ENCODE results near the gene ZNF532.

Gene ZNF532

GRCh38 chr18:58995663-58996062 is 131.0 kb downstream of the ZNF532 start:
- no peak overlapping the region for H3K4me3 ChIP-seq (ENCODE audit: low read length, poor library complexity, severe bottlenecking)
- no peaks in the 10 kb centered on the region for H4K20me1 ChIP-seq (ENCODE audit: insufficient read depth, low read length, poor library complexity, severe bottlenecking)
- no peaks in the 10 kb centered on the region for H3F3A ChIP-seq (ENCODE audit: low read depth)
- no peaks in the 10 kb centered on the region for H3K27me3 ChIP-seq (ENCODE audit: insufficient read depth, low read length, poor library complexity, severe bottlenecking)
- no peak for TF ChIP-seq EZH2phosphoT487 (IDR thresholded peaks at IDR 0.05; ENCODE audit: borderline replicate concordance)
- TF ChIP-seq, protein P1, sequence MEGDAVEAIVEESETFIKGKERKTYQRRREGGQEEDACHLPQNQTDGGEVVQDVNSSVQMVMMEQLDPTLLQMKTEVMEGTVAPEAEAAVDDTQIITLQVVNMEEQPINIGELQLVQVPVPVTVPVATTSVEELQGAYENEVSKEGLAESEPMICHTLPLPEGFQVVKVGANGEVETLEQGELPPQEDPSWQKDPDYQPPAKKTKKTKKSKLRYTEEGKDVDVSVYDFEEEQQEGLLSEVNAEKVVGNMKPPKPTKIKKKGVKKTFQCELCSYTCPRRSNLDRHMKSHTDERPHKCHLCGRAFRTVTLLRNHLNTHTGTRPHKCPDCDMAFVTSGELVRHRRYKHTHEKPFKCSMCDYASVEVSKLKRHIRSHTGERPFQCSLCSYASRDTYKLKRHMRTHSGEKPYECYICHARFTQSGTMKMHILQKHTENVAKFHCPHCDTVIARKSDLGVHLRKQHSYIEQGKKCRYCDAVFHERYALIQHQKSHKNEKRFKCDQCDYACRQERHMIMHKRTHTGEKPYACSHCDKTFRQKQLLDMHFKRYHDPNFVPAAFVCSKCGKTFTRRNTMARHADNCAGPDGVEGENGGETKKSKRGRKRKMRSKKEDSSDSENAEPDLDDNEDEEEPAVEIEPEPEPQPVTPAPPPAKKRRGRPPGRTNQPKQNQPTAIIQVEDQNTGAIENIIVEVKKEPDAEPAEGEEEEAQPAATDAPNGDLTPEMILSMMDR (conservative IDR thresholded peaks at IDR 0.05; ENCODE audit: low read length): no peak
- H3K9ac ChIP-seq (ENCODE audit: low read depth, low read length, poor library complexity, severe bottlenecking): no peak overlapping the region
- no peaks in the 10 kb centered on the region for H3K79me2 ChIP-seq (ENCODE audit: insufficient read depth, low read length)
- H2AFZ ChIP-seq (ENCODE audit: low read length): no peak overlapping the region
- no peaks in the 10 kb centered on the region for H3K9me3 ChIP-seq (ENCODE audit: insufficient read depth, low read depth, low read length)
- H3K4me1 ChIP-seq (ENCODE audit: insufficient read depth, low read length, poor library complexity, severe bottlenecking): no peaks in the 10 kb centered on the region
- no peaks in the 10 kb centered on the region for H3K9me2 ChIP-seq (replicated peaks; ENCODE audit: low read depth, low read length)
- H3K4me2 ChIP-seq (ENCODE audit: low read depth, low read length, poor library complexity, severe bottlenecking): no peak overlapping the region
- H3K36me3 ChIP-seq (ENCODE audit: insufficient read depth, low read length): no peaks in the 10 kb centered on the region

- Histone ChIP-seq H3K9ac (ENCODE audit: low read depth, low read length, poor library complexity, severe bottlenecking) (no peak overlapping the region), H3F3A (ENCODE audit: low read depth) (no peaks in the 10 kb centered on the region), H4K20me1 (ENCODE audit: insufficient read depth, low read length, poor library complexity, severe bottlenecking) (no peaks in the 10 kb centered on the region)
These were observed 131.5 kb downstream of the ZNF532 start for GRCh38 chr18:58996131-58996641.

GRCh38 chr18:58996696-58997095 is 132.0 kb downstream of the ZNF532 start:
- no peak overlapping the region for H2AFZ ChIP-seq (ENCODE audit: low read length)
- H3K4me2 ChIP-seq (ENCODE audit: low read depth, low read length, poor library complexity, severe bottlenecking): no peak overlapping the region
- no peaks in the 10 kb centered on the region for H4K20me1 ChIP-seq (ENCODE audit: insufficient read depth, low read length, poor library complexity, severe bottlenecking)
- H3K36me3 ChIP-seq (ENCODE audit: insufficient read depth, low read length): no peaks in the 10 kb centered on the region
- no peak overlapping the region for H3K4me3 ChIP-seq (ENCODE audit: low read length, poor library complexity, severe bottlenecking)
- no peaks in the 10 kb centered on the region for H3K79me2 ChIP-seq (ENCODE audit: insufficient read depth, low read length)
- no peaks in the 10 kb centered on the region for H3K4me1 ChIP-seq (ENCODE audit: insufficient read depth, low read length, poor library complexity, severe bottlenecking)
- H3K27me3 ChIP-seq (ENCODE audit: insufficient read depth, low read length, poor library complexity, severe bottlenecking): no peaks in the 10 kb centered on the region
- no peaks in the 10 kb centered on the region for H3K9me3 ChIP-seq (ENCODE audit: insufficient read depth, low read depth, low read length)
- no peaks in the 10 kb centered on the region for H3F3A ChIP-seq (ENCODE audit: low read depth)
- TF ChIP-seq, protein P1 (conservative IDR thresholded peaks at IDR 0.05; ENCODE audit: low read length): no peak
- no peak for TF ChIP-seq EZH2phosphoT487 (IDR thresholded peaks at IDR 0.05; ENCODE audit: borderline replicate concordance)
- no peaks in the 10 kb centered on the region for H3K9me2 ChIP-seq (replicated peaks; ENCODE audit: low read depth, low read length)
- H3K9ac ChIP-seq (ENCODE audit: low read depth, low read length, poor library complexity, severe bottlenecking): no peak overlapping the region

More at GRCh38 chr18:58996131-58996641, 131.5 kb downstream of the ZNF532 start:
- H3K4me1 ChIP-seq (ENCODE audit: insufficient read depth, low read length, poor library complexity, severe bottlenecking): no peaks in the 10 kb centered on the region
- H3K79me2 ChIP-seq (ENCODE audit: insufficient read depth, low read length): no peaks in the 10 kb centered on the region
- H3K4me2 ChIP-seq (ENCODE audit: low read depth, low read length, poor library complexity, severe bottlenecking): no peak overlapping the region
- H3K27me3 ChIP-seq (ENCODE audit: insufficient read depth, low read length, poor library complexity, severe bottlenecking): no peaks in the 10 kb centered on the region
- H2AFZ ChIP-seq (ENCODE audit: low read length): no peak overlapping the region
- no peaks in the 10 kb centered on the region for H3K9me3 ChIP-seq (ENCODE audit: insufficient read depth, low read depth, low read length)
- TF ChIP-seq, protein P1 (conservative IDR thresholded peaks at IDR 0.05; ENCODE audit: low read length): no peak
- no peak for TF ChIP-seq EZH2phosphoT487 (IDR thresholded peaks at IDR 0.05; ENCODE audit: borderline replicate concordance)
- H3K9me2 ChIP-seq (replicated peaks; ENCODE audit: low read depth, low read length): no peaks in the 10 kb centered on the region
- H3K4me3 ChIP-seq (ENCODE audit: low read length, poor library complexity, severe bottlenecking): no peak overlapping the region
- no peaks in the 10 kb centered on the region for H3K36me3 ChIP-seq (ENCODE audit: insufficient read depth, low read length)
